Fibroblast of skin of left biceps (primary cell): ENCODE measurements around the gene YPEL2.
"Not testable (repeated sequence)": the region's sequence is repeated elsewhere in the genome, so short reads cannot be mapped to it uniquely, and the experiment has no call there.

Experiments
- DNase-seq, 2 experiments: peaks; one replicate each; pipeline ENCODE4 v3.0.0-alpha.2; 2013; ENCODE audit warnings: low read depth in 2 of 2

The YPEL2 gene

GRCh38 chr17:59331129-59331928, at the start of gene YPEL2:
Gene YPEL2, plus strand, starts transcription at chr17:59331655. Its CDS starts 21,755 bp downstream, at chr17:59353410.
- peak; percentile 89 to 91 for DNase-seq

GRCh38 chr17:59284317-59284716, 47.1 kb upstream of the YPEL2 start:
- no peak for DNase-seq

GRCh38 chr17:59287452-59287851, 44.0 kb upstream of the YPEL2 start:
- no peak for DNase-seq

GRCh38 chr17:59287891-59288290, 43.6 kb upstream of the YPEL2 start:
- no peak for DNase-seq

- DNase-seq, result no peak
Measured at GRCh38 chr17:59289981-59290301, 41.5 kb upstream of the YPEL2 start.

- DNase-seq, result not testable (repeated sequence)
Measured at GRCh38 chr17:59290302-59290998, 41.0 kb upstream of the YPEL2 start.

GRCh38 chr17:59292174-59292523, 39.3 kb upstream of the YPEL2 start:
- DNase-seq, result no peak

- no peak for DNase-seq
Measured at GRCh38 chr17:59296190-59296589, 35.3 kb upstream of the YPEL2 start.

GRCh38 chr17:59298521-59298920, 32.9 kb upstream of the YPEL2 start:
- peak; percentile 17 to 21 for DNase-seq

GRCh38 chr17:59299400-59300092, 31.9 kb upstream of the YPEL2 start:
- DNase-seq, result no peak

- no peak for DNase-seq
Measured at GRCh38 chr17:59300941-59301340, 30.5 kb upstream of the YPEL2 start.

- no peak for DNase-seq
Measured at GRCh38 chr17:59304811-59305210, 26.6 kb upstream of the YPEL2 start.

- no peak for DNase-seq
Measured at GRCh38 chr17:59310263-59310920, 21.1 kb upstream of the YPEL2 start.

GRCh38 chr17:59311051-59311468, 20.4 kb upstream of the YPEL2 start:
- no peak for DNase-seq

- not testable (repeated sequence) for DNase-seq
Measured at GRCh38 chr17:59311521-59311920, 19.9 kb upstream of the YPEL2 start.

GRCh38 chr17:59315866-59316265, 15.6 kb upstream of the YPEL2 start:
- DNase-seq, result no peak

- DNase-seq, result no peak
Measured at GRCh38 chr17:59327121-59327980, 4.1 kb upstream of the YPEL2 start.

- DNase-seq, result no peak
Measured at GRCh38 chr17:59327981-59328290, 3.5 kb upstream of the YPEL2 start.

- no peak for DNase-seq
Measured at GRCh38 chr17:59328601-59329000, 2.9 kb upstream of the YPEL2 start.

- peak; percentile 44 to 56 for DNase-seq
Measured at GRCh38 chr17:59329176-59330052, 2.0 kb upstream of the YPEL2 start.
